Fibroblast of lung (primary cell): ENCODE measurements around the gene UBE2U. TPM values are rescaled to one million over a fixed set of nuclear protein-coding genes. Genes with fewer than 3 reads are reported as not detected.
"Not testable (repeated sequence)": the region's sequence is repeated elsewhere in the genome, so short reads cannot be mapped to it uniquely, and the experiment has no call there.

Source experiments
- DNase-seq, 2 donors: peaks; one replicate each; pipeline versions ENCODE4 v3.0.0 to v3.0.0-alpha.2; 2010; ENCODE audit warnings: low read depth in 2 of 2
- H2AFZ ChIP-seq: 2 replicates; pipeline ENCODE4 v1.5.1; 2012; ENCODE audit warnings: low read length, control low read depth, inconsistent platforms
- H3K27ac ChIP-seq: 2 replicates; pipeline ENCODE4 v1.5.1; 2011; ENCODE audit warnings: low read length, control low read depth; ENCODE audit not compliant: insufficient read depth
- H3K27me3 ChIP-seq: 2 replicates; pipeline ENCODE4 v1.5.1; 2011; ENCODE audit warnings: mild to moderate bottlenecking, low read length; ENCODE audit not compliant: control insufficient read depth, insufficient read depth
- H3K36me3 ChIP-seq: 2 replicates; pipeline ENCODE4 v1.5.1; 2011; ENCODE audit warnings: low read length; ENCODE audit not compliant: control insufficient read depth, insufficient read depth
- H3K4me1 ChIP-seq: 2 replicates; pipeline ENCODE4 v1.5.1; 2011; ENCODE audit warnings: low read length; ENCODE audit not compliant: control insufficient read depth, insufficient read depth; ENCODE audit errors: extremely low read depth
- H3K4me2 ChIP-seq: 2 replicates; pipeline ENCODE4 v1.5.1; 2011; ENCODE audit warnings: low read length, control low read depth; ENCODE audit not compliant: insufficient read depth; ENCODE audit errors: extremely low read depth
- H3K4me3 ChIP-seq, 4 experiments: fragments of 200-600 bp in 1 of 4; sonication (generic) in 1 of 4; replicated peaks in 1 of 4; 2 replicates each; pipeline ENCODE4 v1.5.1; 2011 to 2016; ENCODE audit warnings: low read length in 4 of 4, low read depth in 3 of 4, mild to moderate bottlenecking in 3 of 4, control low read depth in 2 of 4, inconsistent platforms in 1 of 4, mixed read lengths in 1 of 4; ENCODE audit not compliant: insufficient read depth in 1 of 4; ENCODE audit errors: control extremely low read depth in 1 of 4
- H3K79me2 ChIP-seq: 2 replicates; pipeline ENCODE4 v1.5.1; 2012; ENCODE audit warnings: mild to moderate bottlenecking, low read length, inconsistent platforms; ENCODE audit not compliant: control insufficient read depth, insufficient read depth
- H3K9ac ChIP-seq: 2 replicates; pipeline ENCODE4 v1.5.1; 2011; ENCODE audit warnings: mild to moderate bottlenecking, low read length, control low read depth; ENCODE audit not compliant: insufficient read depth
- H3K9me3 ChIP-seq: 2 replicates; pipeline ENCODE4 v1.5.1; 2012; ENCODE audit warnings: low read depth, low read length; ENCODE audit not compliant: control insufficient read depth, insufficient read depth
- H4K20me1 ChIP-seq: 2 replicates; pipeline ENCODE4 v1.5.1; 2011; ENCODE audit warnings: low read length; ENCODE audit not compliant: control insufficient read depth, insufficient read depth; ENCODE audit errors: extremely low read depth
- CTCF ChIP-seq, 2 donors: IDR thresholded peaks in 1 of 2; conservative IDR thresholded peaks in 1 of 2; 1 replicate in 1 of 2; 2 replicates in 1 of 2; pipeline ENCODE4 v1.5.1; 2011 to 2012; ENCODE audit warnings: low read length in 2 of 2, control low read depth in 1 of 2, inconsistent platforms in 1 of 2, low read depth in 1 of 2, mild to moderate bottlenecking in 1 of 2
- EZH2 ChIP-seq: IDR thresholded peaks from 2 replicates; pipeline ENCODE4 v1.5.1; 2012; ENCODE audit warnings: low read length, control low read depth, mild to moderate bottlenecking; ENCODE audit errors: missing control alignments
- polyA plus RNA-seq, 2 donors: library from polyadenylated mRNA; depleted of rRNA in 1 of 2; stranded (reverse) in 1 of 2; unstranded in 1 of 2; fragments of >200 nt; gene quantifications; 2 replicates each; pipeline ENCODE4 v1.2.1, GENCODE V29; 2011 to 2012; ENCODE audit warnings: missing spikeins in 1 of 2
- total RNA-seq: library from RNA; depleted of rRNA; stranded (reverse); fragments of >200 nt; gene quantifications from 2 replicates; pipeline ENCODE4 v1.2.1, GENCODE V29; 2014

The UBE2U gene
- total and polyA plus RNA-seq, 2 donors (not counting 1 experiment from before 2014, with no cell fraction given): not detected

- TF ChIP-seq EZH2: no peak
- peak in 1 of 2 donors; percentile 16 for TF ChIP-seq CTCF (conservative IDR thresholded peaks at IDR 0.05 in 1 of 2, IDR thresholded peaks at IDR 0.05 in 1 of 2; ENCODE audit: low read depth in 1 of 2, low read length in 2 of 2)
- Histone ChIP-seq H3K4me2 (no peak overlapping the region), H3K27me3 (peaks cover 3% of the 10 kb centered on the region), H3K27ac (no peak overlapping the region), H3K4me1 (no peaks in the 10 kb centered on the region), H4K20me1 (no peaks in the 10 kb centered on the region), H2AFZ (no peak overlapping the region), H3K79me2 (no peaks in the 10 kb centered on the region), H3K9me3 (no peaks in the 10 kb centered on the region), H3K36me3 (no peaks in the 10 kb centered on the region), H3K4me3 (no peak overlapping the region), H3K9ac (no peak overlapping the region)
- no peak for DNase-seq
Measured at GRCh38 chr1:64251971-64252370, 48.5 kb downstream of the UBE2U start.

- H3K79me2 ChIP-seq, H2AFZ ChIP-seq, H3K27ac ChIP-seq: not testable (repeated sequence)
Measured at GRCh38 chr1:64257233-64257632, 53.8 kb downstream of the UBE2U start.

GRCh38 chr1:64258444-64258843 is 55.0 kb downstream of the UBE2U start:
- not testable (repeated sequence) for DNase-seq, H3K4me1 ChIP-seq, H2AFZ ChIP-seq, H3K27ac ChIP-seq, H4K20me1 ChIP-seq, H3K9ac ChIP-seq, H3K36me3 ChIP-seq, H3K9me3 ChIP-seq, H3K4me2 ChIP-seq, H3K79me2 ChIP-seq, H3K27me3 ChIP-seq, H3K4me3 ChIP-seq

More at GRCh38 chr1:64257233-64257632, 53.8 kb downstream of the UBE2U start:
- H3K9me3 ChIP-seq, H3K36me3 ChIP-seq, H3K9ac ChIP-seq, H3K4me2 ChIP-seq, DNase-seq, H4K20me1 ChIP-seq, H3K27me3 ChIP-seq, H3K4me1 ChIP-seq, H3K4me3 ChIP-seq: not testable (repeated sequence)

GRCh38 chr1:64263335-64263734 is 59.9 kb downstream of the UBE2U start:
- no peak overlapping the region for H3K4me3 ChIP-seq
- no peak overlapping the region for H2AFZ ChIP-seq
- H3K36me3 ChIP-seq: no peaks in the 10 kb centered on the region
- no peaks in the 10 kb centered on the region for H4K20me1 ChIP-seq
- peaks cover 5% of the 10 kb centered on the region for H3K27me3 ChIP-seq
- H3K4me2 ChIP-seq: no peak overlapping the region
- no peaks in the 10 kb centered on the region for H3K4me1 ChIP-seq
- TF ChIP-seq CTCF (conservative IDR thresholded peaks at IDR 0.05 in 1 of 2, IDR thresholded peaks at IDR 0.05 in 1 of 2; ENCODE audit: low read depth in 1 of 2, low read length in 2 of 2): no peak
- TF ChIP-seq EZH2: no peak
- H3K9me3 ChIP-seq: no peaks in the 10 kb centered on the region
- peak in 1 of 2 donors; percentile 13 for DNase-seq
- H3K79me2 ChIP-seq: no peaks in the 10 kb centered on the region
- H3K9ac ChIP-seq: no peak overlapping the region
- no peak overlapping the region for H3K27ac ChIP-seq
